SK-N-MC (cell line): ENCODE data around the gene GKN1.

Experiments
- EZH2 ChIP-seq: fragments of 200-600 bp; sonication (generic); IDR thresholded peaks from one replicate; pipeline ENCODE4 v1.6.1; 2017; ENCODE audit warnings: antibody characterized with exemption
- FOXP2 ChIP-seq: optimal IDR thresholded peaks from 2 replicates; pipeline ENCODE3; 2011; ENCODE audit warnings: mild to moderate bottlenecking, moderate library complexity; ENCODE audit not compliant: insufficient read depth; ENCODE audit errors: extremely low read length, control extremely low read depth
- POLR2AphosphoS5 ChIP-seq: IDR thresholded peaks from 2 replicates; pipeline ENCODE4 v1.6.1; 2012; ENCODE audit warnings: mild to moderate bottlenecking, low read depth, low read length, borderline replicate concordance

DNA sequence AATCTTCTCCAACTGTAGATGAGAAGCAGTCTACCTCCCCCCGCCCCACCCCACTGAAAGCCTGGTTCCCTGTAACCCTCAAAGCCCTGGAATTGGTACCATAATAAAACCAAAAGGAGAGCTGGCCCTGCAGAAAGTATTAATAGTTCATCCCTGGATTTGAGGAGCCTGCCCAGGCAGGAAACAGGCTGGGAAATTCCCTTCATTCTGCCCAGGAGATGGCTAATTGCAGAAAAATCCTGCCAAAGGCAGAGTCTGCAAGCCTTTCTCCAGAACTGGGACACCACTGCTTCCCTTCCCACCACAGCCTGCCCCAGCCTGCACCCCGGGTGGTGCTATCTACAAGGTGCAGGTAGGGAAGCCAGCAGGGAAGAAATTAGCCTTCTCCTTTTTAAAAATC lies 38.0 kb upstream of the GKN1 start:
- TF ChIP-seq EZH2 = no peak
- TF ChIP-seq POLR2AphosphoS5 = no peak
- TF ChIP-seq FOXP2 = no peak
